Lung (tissue), 16 donors: ENCODE measurements around the gene SCYL3. TPM values are rescaled to one million over a fixed set of nuclear protein-coding genes. Genes with fewer than 3 reads are reported as not detected.
A peak's percentile ranks its signal among the peaks of the same experiment; 100 is the strongest.

Experiments used
- ATAC-seq: fragments of 200-7000 bp; cut with Tn5 transposase; one replicate; pipeline ENCODE4 v1.9.1; 2020; ENCODE audit warnings: moderate number of reproducible peaks; ENCODE audit not compliant: insufficient read depth, low FRiP score
- DNase-seq, 3 donors: peaks; one replicate each; pipeline ENCODE4 v3.0.0-alpha.2; 2013 to 2017
- H3K27ac ChIP-seq, 2 donors: one replicate each; pipeline ENCODE4 v1.5.1; 2013; ENCODE audit warnings: mild to moderate bottlenecking in 2 of 2, moderate library complexity in 2 of 2, control low read depth in 1 of 2, inconsistent platforms in 1 of 2, low read depth in 1 of 2, low read length in 1 of 2
- H3K27me3 ChIP-seq, 3 donors: one replicate each; pipeline ENCODE4 v1.5.1; 2013; ENCODE audit warnings: low read length in 2 of 3; ENCODE audit not compliant: control insufficient read depth in 3 of 3, insufficient read depth in 3 of 3
- H3K36me3 ChIP-seq, 4 donors: one replicate each; pipeline ENCODE4 v1.5.1; 2013; ENCODE audit warnings: low read length in 4 of 4, mild to moderate bottlenecking in 1 of 4, moderate library complexity in 1 of 4; ENCODE audit not compliant: control insufficient read depth in 4 of 4, insufficient read depth in 4 of 4
- H3K4me1 ChIP-seq, 5 donors: one replicate each; pipeline ENCODE4 v1.5.1; 2013; ENCODE audit warnings: low read length in 5 of 5, mild to moderate bottlenecking in 2 of 5, moderate library complexity in 1 of 5; ENCODE audit not compliant: control insufficient read depth in 5 of 5, insufficient read depth in 5 of 5
- H3K4me3 ChIP-seq: one replicate; pipeline ENCODE4 v1.5.1; 2013; ENCODE audit warnings: mild to moderate bottlenecking, control low read depth, moderate library complexity
- H3K9ac ChIP-seq, 2 donors: one replicate each; pipeline ENCODE4 v1.5.1; 2013; ENCODE audit warnings: low read length in 2 of 2, control low read depth in 1 of 2; ENCODE audit not compliant: insufficient read depth in 1 of 2
- H3K9me3 ChIP-seq, 4 donors: one replicate each; pipeline ENCODE4 v1.5.1; 2013; ENCODE audit warnings: low read length in 3 of 4, mild to moderate bottlenecking in 1 of 4, moderate library complexity in 1 of 4; ENCODE audit not compliant: control insufficient read depth in 4 of 4, insufficient read depth in 3 of 4
- WGBS, 2 donors: extraction: QIAGEN DNeasy Blood & Tissue Kit; methylation state at CpG; one replicate each; pipeline ENCODE4 v1.1.7; 2013; 5-methylcytosine and 5-hydroxymethylcytosine counted together
- long read RNA-seq, 5 donors: transcript quantifications; one replicate each; lab custom pipeline, GENCODE V29; 2026
- polyA plus RNA-seq, 2 donors: library from polyadenylated mRNA; stranded (reverse); fragments of 200-250 nt; gene quantifications; one replicate each; pipeline ENCODE4 v1.2.1, GENCODE V29; 2013
- total RNA-seq, 2 donors: library from RNA; depleted of rRNA in 1 of 2; stranded (reverse); fragments of >200 nt in 1 of 2; gene quantifications; one replicate each; pipeline ENCODE4 v1.2.1, GENCODE V29; 2014 to 2021
- TF ChIP-seq, protein P1 (sequence below): IDR thresholded peaks from 2 replicates; pipeline ENCODE4 v1.5.1; 2012; ENCODE audit warnings: mild to moderate bottlenecking; ENCODE audit errors: control extremely low read depth, extremely low read depth
- donor health status: control.
- donor health status: control.
- donor health status: Bipolar disorder and iron deficiency.
- donor health status: healthy.
- donor health status: DM: yes; HTN: yes; CAD: no.

SCYL3 gene
- 10 to 100 TPM in 1 of 2 donors, 1 to 10 TPM in 1; 9.5 to 16.0 TPM for total RNA-seq
- 1 to 10 TPM; 3.8 to 5.7 TPM for polyA plus RNA-seq
- long read RNA-seq, donor 1, full-length matches to known transcripts = 1 of 27 reads
- long read RNA-seq, donor 1, partial matches to known transcripts = 26 of 27 reads
- long read RNA-seq, donor 1, other reads (novel, unspliced or antisense) = 0 of 27 reads
- long read RNA-seq, donor 2, full-length matches to known transcripts = 1 of 1 reads
- long read RNA-seq, donor 2, partial matches to known transcripts = 0 of 1 reads
- long read RNA-seq, donor 2, other reads (novel, unspliced or antisense) = 0 of 1 reads
- long read RNA-seq, donor 3, full-length matches to known transcripts = 1 of 1 reads
- long read RNA-seq, donor 3, partial matches to known transcripts = 0 of 1 reads
- long read RNA-seq, donor 3, other reads (novel, unspliced or antisense) = 0 of 1 reads
- long read RNA-seq, donor 4 = 0 reads
- long read RNA-seq, donor 5, full-length matches to known transcripts = 2 of 2 reads
- long read RNA-seq, donor 5, partial matches to known transcripts = 0 of 2 reads
- long read RNA-seq, donor 5, other reads (novel, unspliced or antisense) = 0 of 2 reads

DNA sequence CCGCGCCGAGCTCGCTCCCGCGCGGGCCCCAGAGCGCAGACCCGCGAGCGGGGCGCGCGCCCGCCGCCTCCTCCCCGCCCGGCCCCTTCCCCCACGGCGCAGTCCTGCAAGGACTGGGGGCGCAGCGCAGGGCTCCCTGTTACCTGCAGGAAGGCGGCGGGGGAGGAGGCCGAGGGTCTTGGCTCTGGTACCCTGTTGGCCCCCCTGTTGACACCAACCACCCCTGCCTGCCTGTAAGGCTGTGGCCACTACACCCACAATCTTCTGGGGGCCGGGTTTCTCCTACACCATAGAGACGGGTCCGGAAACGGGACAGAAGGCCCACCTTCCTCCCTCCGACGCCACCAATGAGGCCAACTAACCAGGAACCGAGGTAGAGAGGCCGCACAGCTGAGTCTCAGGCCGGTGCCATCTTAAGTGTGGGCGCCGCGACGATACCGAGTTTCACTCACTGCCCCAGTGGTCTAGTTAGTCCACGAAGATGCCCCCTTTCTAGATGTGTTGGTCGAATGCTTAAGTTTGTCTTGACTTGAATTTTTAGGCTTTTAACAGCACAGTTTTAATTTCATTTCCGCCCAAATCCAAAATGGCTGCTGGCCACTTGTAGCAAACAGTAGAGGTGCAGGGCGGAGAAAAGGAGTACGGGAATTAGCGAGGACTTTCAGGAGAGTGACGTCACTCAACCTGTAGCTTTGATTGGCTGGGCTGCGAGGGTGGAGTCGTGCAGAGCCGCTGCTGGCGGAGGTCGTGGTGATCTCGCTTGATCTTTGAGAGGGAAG lies at the start of gene SCYL3:
SCYL3 (minus strand) TSS at position 252 of the 779 bp plus-strand sequence. CDS start 5,056 bp downstream, outside the sequence.
- TF ChIP-seq, protein P1, sequence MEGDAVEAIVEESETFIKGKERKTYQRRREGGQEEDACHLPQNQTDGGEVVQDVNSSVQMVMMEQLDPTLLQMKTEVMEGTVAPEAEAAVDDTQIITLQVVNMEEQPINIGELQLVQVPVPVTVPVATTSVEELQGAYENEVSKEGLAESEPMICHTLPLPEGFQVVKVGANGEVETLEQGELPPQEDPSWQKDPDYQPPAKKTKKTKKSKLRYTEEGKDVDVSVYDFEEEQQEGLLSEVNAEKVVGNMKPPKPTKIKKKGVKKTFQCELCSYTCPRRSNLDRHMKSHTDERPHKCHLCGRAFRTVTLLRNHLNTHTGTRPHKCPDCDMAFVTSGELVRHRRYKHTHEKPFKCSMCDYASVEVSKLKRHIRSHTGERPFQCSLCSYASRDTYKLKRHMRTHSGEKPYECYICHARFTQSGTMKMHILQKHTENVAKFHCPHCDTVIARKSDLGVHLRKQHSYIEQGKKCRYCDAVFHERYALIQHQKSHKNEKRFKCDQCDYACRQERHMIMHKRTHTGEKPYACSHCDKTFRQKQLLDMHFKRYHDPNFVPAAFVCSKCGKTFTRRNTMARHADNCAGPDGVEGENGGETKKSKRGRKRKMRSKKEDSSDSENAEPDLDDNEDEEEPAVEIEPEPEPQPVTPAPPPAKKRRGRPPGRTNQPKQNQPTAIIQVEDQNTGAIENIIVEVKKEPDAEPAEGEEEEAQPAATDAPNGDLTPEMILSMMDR = no peak
- ATAC-seq = peak; percentile 96
- Histone ChIP-seq H3K9me3 (no peaks in the 10 kb centered on the region), H3K27me3 (peaks cover 0 to 3% (median 0%) of the 10 kb centered on the region in 3 donors), H3K9ac (peak within 1 kb of the TSS; percentile 83 to 98), H3K36me3 (peaks cover 0 to 2% (median 0%) of the 10 kb centered on the region in 4 donors), H3K4me3 (peak within 1 kb of the TSS; percentile 81), H3K4me1 (peaks cover 5 to 23% (median 9%) of the 10 kb centered on the region in 5 donors), H3K27ac (peak within 1 kb of the TSS; percentile 99 to 100)
- WGBS, 2 donors = 0 to 1% methylated on average over 37 to 52 of the region's 52 CpGs
- peak; percentile 97 to 99 (median 99) for DNase-seq

DNA sequence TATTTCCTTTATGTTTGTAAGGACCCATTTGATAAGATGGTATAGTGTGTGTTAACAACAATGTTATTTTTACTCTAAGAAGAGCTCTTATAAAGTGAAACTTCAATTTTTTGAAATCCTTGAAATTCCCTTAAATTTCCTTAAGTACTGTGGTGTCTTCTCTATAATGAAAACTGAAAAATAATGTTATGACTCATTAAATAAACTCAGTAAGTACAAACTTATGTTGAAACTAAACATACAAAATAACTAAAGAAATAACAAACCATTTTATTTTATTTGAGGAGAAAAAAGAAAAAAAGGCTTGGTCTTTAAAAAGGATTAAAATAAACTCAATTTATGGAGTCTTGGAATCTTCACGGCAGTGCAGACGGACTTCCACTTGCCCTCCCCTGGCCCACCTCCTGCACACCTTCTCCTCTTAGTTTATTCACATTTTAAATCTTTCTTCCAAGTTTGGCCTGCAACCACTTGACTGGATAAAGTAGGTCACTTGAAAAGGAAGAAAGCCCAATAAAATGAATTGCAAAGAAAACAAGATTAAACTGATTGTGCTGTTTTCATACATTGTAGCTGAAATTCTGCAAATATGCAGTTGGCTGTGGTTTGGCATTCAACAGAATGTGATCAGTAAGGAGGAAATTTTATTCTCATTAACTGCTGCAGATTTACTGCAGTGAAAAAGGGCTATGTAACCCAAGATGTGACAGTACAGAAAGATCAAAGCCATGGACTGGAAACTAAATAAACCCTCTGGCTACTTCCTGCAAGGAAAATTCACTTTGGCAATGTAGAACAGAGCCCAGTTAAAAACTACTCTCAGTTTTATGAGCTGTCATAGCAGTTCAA lies 48.5 kb upstream of the SCYL3 start:
- Histone ChIP-seq H3K9me3 (no peaks in the 10 kb centered on the region), H3K9ac (peak overlapping the region in 1 of 2 donors; percentile 26), H3K27ac (no peak overlapping the region), H3K27me3 (no peaks in the 10 kb centered on the region), H3K4me1 (peaks cover 0 to 18% (median 6%) of the 10 kb centered on the region in 5 donors), H3K4me3 (no peak overlapping the region), H3K36me3 (peaks cover 0 to 4% (median 1%) of the 10 kb centered on the region in 4 donors)
- ATAC-seq = no peak
- peak in 2 of 3 donors; percentile 78 to 87 for DNase-seq
- WGBS, 2 donors = 50 to 84% methylated on average over 2 of the region's 2 CpGs
- TF ChIP-seq, protein P1 = no peak

DNA sequence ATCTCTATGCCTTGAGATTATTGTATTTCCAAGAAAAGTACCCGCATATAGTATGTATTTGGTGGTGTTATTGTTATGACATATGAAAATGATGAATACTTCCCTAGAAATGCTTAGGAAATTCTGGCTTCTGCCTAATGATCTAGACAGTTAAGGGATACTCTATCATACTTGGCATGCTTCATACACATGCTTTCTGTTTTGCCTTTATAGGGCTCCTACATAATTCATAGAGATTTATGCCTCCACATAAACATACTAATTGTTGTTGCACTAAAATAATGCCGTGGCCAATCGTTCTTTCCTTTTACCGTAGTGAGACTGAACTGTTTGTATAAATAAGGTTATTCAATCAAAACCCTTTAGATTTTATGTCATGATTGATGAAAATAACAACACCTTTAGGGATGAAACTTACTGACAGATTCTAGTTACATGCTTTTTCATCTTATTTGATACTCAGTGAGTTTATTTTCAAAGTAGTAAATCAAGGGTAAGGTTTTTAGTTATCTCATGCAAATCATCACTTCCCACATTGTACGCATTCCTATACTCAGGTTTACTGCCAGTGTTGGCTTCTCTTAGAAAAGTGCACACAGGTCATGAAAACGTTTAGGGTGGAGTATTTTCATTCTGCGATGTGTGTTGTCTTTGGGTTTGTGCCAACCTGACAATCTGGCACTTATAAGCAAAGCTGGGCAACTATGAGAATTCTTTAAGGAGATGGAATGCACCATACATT lies 40.5 kb upstream of the SCYL3 start:
- Histone ChIP-seq H3K4me1 (peaks cover 0 to 12% (median 6%) of the 10 kb centered on the region in 5 donors), H3K9me3 (no peaks in the 10 kb centered on the region), H3K27ac (no peak overlapping the region), H3K4me3 (no peak overlapping the region), H3K27me3 (no peaks in the 10 kb centered on the region), H3K36me3 (no peaks in the 10 kb centered on the region), H3K9ac (no peak overlapping the region)
- WGBS, 2 donors = 40 to 64% methylated on average over 7 of the region's 7 CpGs
- ATAC-seq = no peak
- peak in 2 of 3 donors; percentile 31 to 47 for DNase-seq
- TF ChIP-seq, protein P1 = no peak
